Upper lobe of left lung (tissue), 4 donors: ENCODE results near the gene BABAM2.

Source experiments
- EP300 ChIP-seq, 4 donors: sonication (generic); formaldehyde crosslinking; IDR thresholded peaks; one replicate each; pipeline ENCODE4 v1.5.1; 2017; ENCODE audit warnings: antibody characterized with exemption in 4 of 4, control low read depth in 2 of 4
- POLR2A ChIP-seq, 4 donors: fragments of 450-650 bp; IDR thresholded peaks; one replicate each; pipeline ENCODE4 v1.5.1; 2016 to 2017; ENCODE audit warnings: antibody characterized with exemption in 4 of 4, mild to moderate bottlenecking in 2 of 4
- TF ChIP-seq, protein P1 (sequence below), 6 experiments: fragments of 450-650 bp in 4 of 6; fragments of 200-600 bp in 2 of 6; sonication (generic) in 2 of 6; IDR thresholded peaks; one replicate each; pipeline ENCODE4 v1.5.1; 2016 to 2019; ENCODE audit warnings: antibody characterized with exemption in 6 of 6

DNA sequence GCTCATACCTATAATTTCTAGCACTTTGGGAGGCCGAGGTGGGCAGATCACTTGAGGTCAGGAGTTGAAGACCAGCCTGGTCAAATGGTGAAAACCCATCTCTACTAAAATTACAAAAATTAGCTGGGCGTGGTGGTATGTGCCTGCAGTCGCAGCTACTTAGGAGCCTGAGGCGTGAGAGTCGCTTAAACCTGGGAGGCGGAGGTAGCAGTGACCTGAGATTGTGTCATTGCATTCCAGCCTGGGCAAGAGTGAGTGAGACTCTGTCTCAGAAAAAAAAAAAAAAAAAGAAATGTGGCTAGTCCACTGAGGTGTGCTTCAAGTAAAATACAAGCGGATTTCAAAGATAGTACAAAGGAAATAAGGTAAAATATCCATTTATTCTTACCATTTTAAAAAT, 46.5 kb upstream of the BABAM2 start:
- TF ChIP-seq, protein P1, sequence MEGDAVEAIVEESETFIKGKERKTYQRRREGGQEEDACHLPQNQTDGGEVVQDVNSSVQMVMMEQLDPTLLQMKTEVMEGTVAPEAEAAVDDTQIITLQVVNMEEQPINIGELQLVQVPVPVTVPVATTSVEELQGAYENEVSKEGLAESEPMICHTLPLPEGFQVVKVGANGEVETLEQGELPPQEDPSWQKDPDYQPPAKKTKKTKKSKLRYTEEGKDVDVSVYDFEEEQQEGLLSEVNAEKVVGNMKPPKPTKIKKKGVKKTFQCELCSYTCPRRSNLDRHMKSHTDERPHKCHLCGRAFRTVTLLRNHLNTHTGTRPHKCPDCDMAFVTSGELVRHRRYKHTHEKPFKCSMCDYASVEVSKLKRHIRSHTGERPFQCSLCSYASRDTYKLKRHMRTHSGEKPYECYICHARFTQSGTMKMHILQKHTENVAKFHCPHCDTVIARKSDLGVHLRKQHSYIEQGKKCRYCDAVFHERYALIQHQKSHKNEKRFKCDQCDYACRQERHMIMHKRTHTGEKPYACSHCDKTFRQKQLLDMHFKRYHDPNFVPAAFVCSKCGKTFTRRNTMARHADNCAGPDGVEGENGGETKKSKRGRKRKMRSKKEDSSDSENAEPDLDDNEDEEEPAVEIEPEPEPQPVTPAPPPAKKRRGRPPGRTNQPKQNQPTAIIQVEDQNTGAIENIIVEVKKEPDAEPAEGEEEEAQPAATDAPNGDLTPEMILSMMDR (IDR thresholded peaks at IDR 0.05), result no peak
- no peak for TF ChIP-seq POLR2A (IDR thresholded peaks at IDR 0.05)
- TF ChIP-seq EP300 (IDR thresholded peaks at IDR 0.05), result no peak
